ENCODE data around the gene TCAF1. TPM values are rescaled to one million over a fixed set of nuclear protein-coding genes. Genes with fewer than 3 reads are reported as not detected.
"Not testable (repeated sequence)": the region's sequence is repeated elsewhere in the genome, so short reads cannot be mapped to it uniquely, and the experiment has no call there.

The TCAF1 gene
- total and polyA plus RNA-seq, 4 donors = 20.2 to 75.1 (median 30.1) TPM

DNA sequence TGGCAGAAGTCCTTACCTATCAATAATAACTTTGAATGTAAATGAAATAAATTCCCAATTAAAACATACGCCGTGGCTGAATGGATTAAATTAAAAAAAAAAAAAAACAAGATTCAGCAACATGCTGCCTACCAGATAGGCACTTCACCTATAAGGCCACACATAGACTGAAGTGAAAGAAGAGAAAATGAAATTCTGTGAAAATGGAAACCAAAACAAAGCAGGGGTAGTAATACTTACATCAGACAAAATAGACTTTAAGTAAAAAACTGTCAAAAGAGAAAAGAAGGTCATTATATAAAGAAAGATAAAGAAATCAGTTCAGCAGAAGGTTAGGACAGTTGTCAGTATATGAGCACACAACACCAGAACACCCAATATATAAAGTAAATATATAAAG is 55.3 kb downstream of the TCAF1 start:
- H3K27me3 ChIP-seq (ENCODE audit: control insufficient read depth in 4 of 4, insufficient read depth in 4 of 4, low read length in 3 of 4) = no peaks in the 10 kb centered on the region
- no peak overlapping the region for H3K9ac ChIP-seq (ENCODE audit: low read depth in 1 of 2, low read length in 2 of 2)
- WGBS = 96% methylated on average over 2 of the region's 2 CpGs
- no peaks in the 10 kb centered on the region for H3K4me1 ChIP-seq (ENCODE audit: control insufficient read depth in 4 of 4, insufficient read depth in 4 of 4, low read length in 3 of 4)
- no peak overlapping the region for H3K27ac ChIP-seq (ENCODE audit: low read depth in 1 of 2, low read length in 2 of 2)
- no peaks in the 10 kb centered on the region for H3K9me3 ChIP-seq (ENCODE audit: control insufficient read depth in 4 of 4, low read length in 3 of 4)
- DNase-seq (ENCODE audit: low spot score) = no peak
- peaks cover 0 to 2% (median 0%) of the 10 kb centered on the region in 4 donors for H3K36me3 ChIP-seq (ENCODE audit: control insufficient read depth in 4 of 4, insufficient read depth in 3 of 4, low read depth in 1 of 4, low read length in 3 of 4)
- TF ChIP-seq YY1 (IDR thresholded peaks at IDR 0.05) (no peak), FOXA1 (IDR thresholded peaks at IDR 0.05) (no peak), SP1 (IDR thresholded peaks at IDR 0.05) (no peak), EGR1 (IDR thresholded peaks at IDR 0.05; ENCODE audit: low read depth in 2 of 2) (no peak), NR2F2 (IDR thresholded peaks at IDR 0.05) (no peak), GABPA (IDR thresholded peaks at IDR 0.05 in 1 of 2, conservative IDR thresholded peaks at IDR 0.05 in 1 of 2) (no peak), FOXA2 (IDR thresholded peaks at IDR 0.05) (no peak), JUND (IDR thresholded peaks at IDR 0.05) (no peak), HNF4G (IDR thresholded peaks at IDR 0.05) (no peak), HNF4A (conservative IDR thresholded peaks at IDR 0.05) (no peak)
- TF ChIP-seq, protein P1, sequence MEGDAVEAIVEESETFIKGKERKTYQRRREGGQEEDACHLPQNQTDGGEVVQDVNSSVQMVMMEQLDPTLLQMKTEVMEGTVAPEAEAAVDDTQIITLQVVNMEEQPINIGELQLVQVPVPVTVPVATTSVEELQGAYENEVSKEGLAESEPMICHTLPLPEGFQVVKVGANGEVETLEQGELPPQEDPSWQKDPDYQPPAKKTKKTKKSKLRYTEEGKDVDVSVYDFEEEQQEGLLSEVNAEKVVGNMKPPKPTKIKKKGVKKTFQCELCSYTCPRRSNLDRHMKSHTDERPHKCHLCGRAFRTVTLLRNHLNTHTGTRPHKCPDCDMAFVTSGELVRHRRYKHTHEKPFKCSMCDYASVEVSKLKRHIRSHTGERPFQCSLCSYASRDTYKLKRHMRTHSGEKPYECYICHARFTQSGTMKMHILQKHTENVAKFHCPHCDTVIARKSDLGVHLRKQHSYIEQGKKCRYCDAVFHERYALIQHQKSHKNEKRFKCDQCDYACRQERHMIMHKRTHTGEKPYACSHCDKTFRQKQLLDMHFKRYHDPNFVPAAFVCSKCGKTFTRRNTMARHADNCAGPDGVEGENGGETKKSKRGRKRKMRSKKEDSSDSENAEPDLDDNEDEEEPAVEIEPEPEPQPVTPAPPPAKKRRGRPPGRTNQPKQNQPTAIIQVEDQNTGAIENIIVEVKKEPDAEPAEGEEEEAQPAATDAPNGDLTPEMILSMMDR (IDR thresholded peaks at IDR 0.05; ENCODE audit: low read depth, low read length, missing input control) = no peak
- TF ChIP-seq, protein P2, sequence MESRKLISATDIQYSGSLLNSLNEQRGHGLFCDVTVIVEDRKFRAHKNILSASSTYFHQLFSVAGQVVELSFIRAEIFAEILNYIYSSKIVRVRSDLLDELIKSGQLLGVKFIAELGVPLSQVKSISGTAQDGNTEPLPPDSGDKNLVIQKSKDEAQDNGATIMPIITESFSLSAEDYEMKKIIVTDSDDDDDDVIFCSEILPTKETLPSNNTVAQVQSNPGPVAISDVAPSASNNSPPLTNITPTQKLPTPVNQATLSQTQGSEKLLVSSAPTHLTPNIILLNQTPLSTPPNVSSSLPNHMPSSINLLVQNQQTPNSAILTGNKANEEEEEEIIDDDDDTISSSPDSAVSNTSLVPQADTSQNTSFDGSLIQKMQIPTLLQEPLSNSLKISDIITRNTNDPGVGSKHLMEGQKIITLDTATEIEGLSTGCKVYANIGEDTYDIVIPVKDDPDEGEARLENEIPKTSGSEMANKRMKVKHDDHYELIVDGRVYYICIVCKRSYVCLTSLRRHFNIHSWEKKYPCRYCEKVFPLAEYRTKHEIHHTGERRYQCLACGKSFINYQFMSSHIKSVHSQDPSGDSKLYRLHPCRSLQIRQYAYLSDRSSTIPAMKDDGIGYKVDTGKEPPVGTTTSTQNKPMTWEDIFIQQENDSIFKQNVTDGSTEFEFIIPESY (IDR thresholded peaks at IDR 0.05) = no peak
- TF ChIP-seq, protein P3, sequence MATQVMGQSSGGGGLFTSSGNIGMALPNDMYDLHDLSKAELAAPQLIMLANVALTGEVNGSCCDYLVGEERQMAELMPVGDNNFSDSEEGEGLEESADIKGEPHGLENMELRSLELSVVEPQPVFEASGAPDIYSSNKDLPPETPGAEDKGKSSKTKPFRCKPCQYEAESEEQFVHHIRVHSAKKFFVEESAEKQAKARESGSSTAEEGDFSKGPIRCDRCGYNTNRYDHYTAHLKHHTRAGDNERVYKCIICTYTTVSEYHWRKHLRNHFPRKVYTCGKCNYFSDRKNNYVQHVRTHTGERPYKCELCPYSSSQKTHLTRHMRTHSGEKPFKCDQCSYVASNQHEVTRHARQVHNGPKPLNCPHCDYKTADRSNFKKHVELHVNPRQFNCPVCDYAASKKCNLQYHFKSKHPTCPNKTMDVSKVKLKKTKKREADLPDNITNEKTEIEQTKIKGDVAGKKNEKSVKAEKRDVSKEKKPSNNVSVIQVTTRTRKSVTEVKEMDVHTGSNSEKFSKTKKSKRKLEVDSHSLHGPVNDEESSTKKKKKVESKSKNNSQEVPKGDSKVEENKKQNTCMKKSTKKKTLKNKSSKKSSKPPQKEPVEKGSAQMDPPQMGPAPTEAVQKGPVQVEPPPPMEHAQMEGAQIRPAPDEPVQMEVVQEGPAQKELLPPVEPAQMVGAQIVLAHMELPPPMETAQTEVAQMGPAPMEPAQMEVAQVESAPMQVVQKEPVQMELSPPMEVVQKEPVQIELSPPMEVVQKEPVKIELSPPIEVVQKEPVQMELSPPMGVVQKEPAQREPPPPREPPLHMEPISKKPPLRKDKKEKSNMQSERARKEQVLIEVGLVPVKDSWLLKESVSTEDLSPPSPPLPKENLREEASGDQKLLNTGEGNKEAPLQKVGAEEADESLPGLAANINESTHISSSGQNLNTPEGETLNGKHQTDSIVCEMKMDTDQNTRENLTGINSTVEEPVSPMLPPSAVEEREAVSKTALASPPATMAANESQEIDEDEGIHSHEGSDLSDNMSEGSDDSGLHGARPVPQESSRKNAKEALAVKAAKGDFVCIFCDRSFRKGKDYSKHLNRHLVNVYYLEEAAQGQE (IDR thresholded peaks at IDR 0.05) = no peak
- H3K4me3 ChIP-seq (ENCODE audit: low read depth in 1 of 3, low read length in 3 of 3) = no peak overlapping the region

DNA sequence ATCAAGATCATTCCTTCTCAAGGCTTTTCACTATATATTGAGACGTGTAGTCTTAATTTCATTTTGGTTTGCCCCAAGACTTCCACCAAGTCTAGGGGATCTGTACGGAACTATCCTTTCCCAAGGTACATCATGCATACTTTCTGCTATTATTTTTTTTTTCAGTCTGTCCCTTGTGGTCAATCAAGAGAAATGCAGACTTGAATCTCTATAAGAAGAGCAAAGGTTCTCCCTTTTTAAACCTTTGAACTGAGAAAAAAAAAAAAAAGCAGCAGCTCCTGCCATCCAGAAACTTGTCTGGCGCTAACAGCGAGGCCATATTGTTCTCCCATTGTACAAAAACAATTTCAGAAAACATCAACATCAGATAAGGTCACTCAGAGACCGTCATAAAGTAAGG is 60.3 kb downstream of the TCAF1 start:
- 88% methylated on average over 3 of the region's 5 CpGs for WGBS
- H3K9me3 ChIP-seq (ENCODE audit: control insufficient read depth in 4 of 4, low read length in 3 of 4) = not testable (repeated sequence)

DNA sequence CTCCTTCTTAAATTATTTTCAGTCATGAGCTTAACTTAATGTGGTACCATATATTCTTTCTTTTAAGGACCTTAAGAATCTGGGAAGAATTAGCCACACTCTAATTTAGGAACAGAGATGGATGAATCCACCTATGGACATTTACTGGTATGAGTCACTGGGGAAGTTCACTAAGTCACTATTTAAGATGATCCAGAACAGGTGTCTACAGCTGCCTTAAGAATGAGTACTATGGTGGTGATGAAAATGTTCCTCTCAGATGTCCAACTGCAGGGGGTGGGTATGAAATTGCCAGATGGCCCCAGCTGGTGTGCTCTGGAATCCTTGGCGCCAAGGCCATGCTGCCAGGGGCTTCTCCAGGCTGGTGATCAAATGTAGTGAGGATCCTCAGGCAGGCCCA is 61.9 kb downstream of the TCAF1 start:
- not testable (repeated sequence) for H3K9me3 ChIP-seq (ENCODE audit: control insufficient read depth in 4 of 4, low read length in 3 of 4); H3K36me3 ChIP-seq (ENCODE audit: control insufficient read depth in 4 of 4, insufficient read depth in 3 of 4, low read depth in 1 of 4, low read length in 3 of 4); H3K27me3 ChIP-seq (ENCODE audit: control insufficient read depth in 4 of 4, insufficient read depth in 4 of 4, low read length in 3 of 4); H3K4me1 ChIP-seq (ENCODE audit: control insufficient read depth in 4 of 4, insufficient read depth in 4 of 4, low read length in 3 of 4); H3K27ac ChIP-seq (ENCODE audit: low read depth in 1 of 2, low read length in 2 of 2); DNase-seq (ENCODE audit: low spot score); H3K9ac ChIP-seq (ENCODE audit: low read depth in 1 of 2, low read length in 2 of 2); H3K4me3 ChIP-seq (ENCODE audit: low read depth in 1 of 3, low read length in 3 of 3)
- WGBS = no CpG with 5 or more reads among the region's 1 CpG

More for the DNA sequence above, 60.3 kb downstream of the TCAF1 start:
- not testable (repeated sequence) for H3K36me3 ChIP-seq (ENCODE audit: control insufficient read depth in 4 of 4, insufficient read depth in 3 of 4, low read depth in 1 of 4, low read length in 3 of 4); DNase-seq (ENCODE audit: low spot score); H3K27me3 ChIP-seq (ENCODE audit: control insufficient read depth in 4 of 4, insufficient read depth in 4 of 4, low read length in 3 of 4); H3K27ac ChIP-seq (ENCODE audit: low read depth in 1 of 2, low read length in 2 of 2); H3K9ac ChIP-seq (ENCODE audit: low read depth in 1 of 2, low read length in 2 of 2); H3K4me1 ChIP-seq (ENCODE audit: control insufficient read depth in 4 of 4, insufficient read depth in 4 of 4, low read length in 3 of 4); H3K4me3 ChIP-seq (ENCODE audit: low read depth in 1 of 3, low read length in 3 of 3)

Data from liver (tissue), 9 donors.